ENCODE data around the gene MCUR1. TPM values are rescaled to one million over a fixed set of nuclear protein-coding genes. Genes with fewer than 3 reads are reported as not detected.

MCUR1 gene
- total RNA-seq, 1 experiment from 2014 or later: 35.4 TPM

GRCh38 chr6:13832778-13833177 lies 18.4 kb upstream of the MCUR1 start:
- Histone ChIP-seq H3K4me2 (ENCODE audit: insufficient read depth, insufficient read length, low read length) (no peak overlapping the region), H2BK15ac (ENCODE audit: low read depth, low read length) (no peak overlapping the region), H2BK12ac (ENCODE audit: insufficient read length, low read depth, low read length) (no peak overlapping the region), H3K27me3 (ENCODE audit: insufficient read depth, low read length) (no peaks in the 10 kb centered on the region), H4K20me1 (ENCODE audit: control insufficient read depth, insufficient read depth, insufficient read length) (no peaks in the 10 kb centered on the region), H2AK5ac (ENCODE audit: insufficient read length, low read length) (no peak overlapping the region), H2BK20ac (ENCODE audit: low read depth, low read length, poor library complexity, severe bottlenecking) (no peak overlapping the region), H3K79me2 (ENCODE audit: insufficient read depth, low read length) (no peaks in the 10 kb centered on the region), H3K14ac (ENCODE audit: insufficient read depth, low read length) (no peak overlapping the region), H3K56ac (ENCODE audit: insufficient read length, low read depth, low read length) (no peak overlapping the region), H3K23me2 (ENCODE audit: insufficient read length, low read depth, low read length, poor library complexity, severe bottlenecking) (no peaks in the 10 kb centered on the region), H4K5ac (ENCODE audit: insufficient read length, low read depth, low read length) (no peak overlapping the region), H2BK5ac (ENCODE audit: insufficient read length, low read length) (no peak overlapping the region), H2AFZ (ENCODE audit: low read length) (no peak overlapping the region), H4K8ac (replicated peaks; ENCODE audit: insufficient read length, low read depth, low read length) (no peak overlapping the region), H4K91ac (ENCODE audit: insufficient read length, low read depth, low read length) (no peak overlapping the region), H3K79me1 (ENCODE audit: insufficient read depth, low read depth, low read length, poor library complexity, severe bottlenecking) (no peaks in the 10 kb centered on the region), H3K9me3 (ENCODE audit: control insufficient read depth, low read depth, low read length) (no peaks in the 10 kb centered on the region), H3K23ac (ENCODE audit: insufficient read length, low read depth, low read length) (no peak overlapping the region), H3K27ac (ENCODE audit: insufficient read length, low read depth, low read length) (no peak overlapping the region), H3K4ac (ENCODE audit: low read depth, low read length) (no peak overlapping the region), H2BK120ac (ENCODE audit: low read depth, low read length, poor library complexity, severe bottlenecking) (no peak overlapping the region), H3K4me1 (ENCODE audit: insufficient read depth, low read length) (no peaks in the 10 kb centered on the region), H3T11ph (ENCODE audit: low read length) (no peak overlapping the region), H3K9ac (ENCODE audit: extremely low read depth, insufficient read length, low read length) (no peak overlapping the region), H3K18ac (ENCODE audit: insufficient read length, low read depth, low read length) (no peak overlapping the region)
- Mint-ChIP-seq H3K4me3 (no peak overlapping the region), H3K27ac (no peak overlapping the region), H3K27me3 (ENCODE audit: low read depth) (peaks cover 3% of the 10 kb centered on the region; the same call in 1 of the 2 replicates), H3K36me3 (ENCODE audit: insufficient read depth in 1 of 3, low read depth in 3 of 3) (peaks cover 4 to 14% (median 7%) of the 10 kb centered on the region in 3 experiments; a peak in 5 of 7 replicates), H3K4me1 (no peaks in the 10 kb centered on the region), H3K9me3 (peaks cover 10 to 25% of the 10 kb centered on the region in 2 experiments)
- DNase-seq: no peak
- TF ChIP-seq CTCF (conservative IDR thresholded peaks at IDR 0.05): no peak
- WGBS (ENCODE audit: extremely low coverage, insufficient read length, low lambda C conversion rate): no CpG with 5 or more reads among the region's 1 CpG
